HG03060 (cell line): ENCODE data around the gene ELK4.

Experiments
- ATAC-seq: cut with Tn5 transposase; IDR thresholded peaks from one replicate; pipeline ENCODE4 v1.9.1; 2021; ENCODE audit warnings: low read depth, moderate number of reproducible peaks; ENCODE audit not compliant: unreplicated experiment

The ELK4 gene

DNA sequence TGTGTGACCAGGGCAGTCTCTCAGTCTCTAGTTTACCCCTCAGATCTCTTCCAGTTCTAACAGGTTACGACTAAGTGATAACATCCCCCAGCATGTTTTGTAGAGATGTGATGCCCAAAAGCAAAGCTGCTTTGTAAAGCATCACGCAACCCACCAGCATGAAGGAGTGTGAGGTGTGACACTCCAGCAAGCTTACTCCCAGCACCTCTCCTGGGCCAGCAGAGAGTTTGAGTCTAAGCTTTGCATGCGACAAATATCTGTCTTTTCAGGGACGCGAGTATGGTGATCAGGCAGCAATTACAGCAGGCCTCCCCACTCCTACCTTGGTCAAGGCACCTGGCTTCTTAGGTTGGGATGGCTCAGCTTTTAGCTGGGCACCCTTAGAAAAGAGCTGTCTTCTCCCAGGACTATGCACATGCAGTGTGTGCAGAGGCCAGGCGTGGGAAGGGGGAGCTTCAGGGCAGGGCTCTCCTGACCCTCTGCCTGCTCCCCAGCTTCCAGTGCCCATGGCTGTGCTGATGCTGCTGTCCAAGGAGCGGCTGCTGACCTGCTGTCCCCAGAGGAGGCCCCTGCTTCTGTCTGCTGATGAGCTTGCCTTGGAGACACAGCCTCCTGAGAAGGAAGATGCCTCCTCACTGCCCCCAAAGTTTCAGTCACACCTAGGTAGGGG is 48.2 kb downstream of the ELK4 start:
- no peak for ATAC-seq

DNA sequence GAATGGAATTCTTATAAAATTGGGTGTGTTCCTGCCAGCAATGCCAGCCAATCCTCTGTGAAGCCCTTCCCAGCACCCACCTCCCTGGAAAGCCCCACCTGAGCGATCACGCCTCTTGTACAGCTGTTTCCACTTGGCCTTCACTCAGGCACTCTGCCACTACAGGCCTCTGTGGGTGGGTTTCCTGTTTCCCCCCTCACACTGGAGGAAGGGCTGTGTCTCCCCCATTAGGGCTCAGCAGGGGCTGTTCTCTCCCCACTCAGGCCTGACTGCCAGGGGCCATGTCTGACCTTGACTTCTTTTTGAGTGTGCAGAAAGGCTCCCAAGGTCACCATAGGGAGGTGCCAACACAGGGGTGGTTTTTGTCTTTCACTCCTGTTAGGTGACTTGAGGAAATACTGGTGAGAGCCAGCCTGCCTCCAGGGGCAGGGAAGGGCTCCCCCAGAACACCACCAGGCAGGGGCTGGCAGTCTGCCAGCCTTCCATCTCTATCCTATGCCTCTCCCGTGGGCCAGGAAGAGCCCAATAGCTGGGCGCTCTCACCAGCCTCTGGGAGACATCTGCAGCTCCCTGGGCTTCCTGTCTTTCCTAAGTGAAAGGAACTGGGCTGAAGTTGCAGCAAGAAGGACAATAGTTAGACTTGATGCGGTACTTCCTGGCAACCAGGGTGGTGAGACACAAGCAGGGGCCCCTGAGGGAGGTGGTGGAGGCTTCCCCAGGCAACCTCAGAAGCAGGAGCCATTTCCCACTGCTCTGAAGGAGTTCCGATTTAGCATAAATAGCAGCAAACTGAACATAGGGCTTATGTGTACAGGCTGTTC is 49.1 kb downstream of the ELK4 start:
- ATAC-seq: no peak

DNA sequence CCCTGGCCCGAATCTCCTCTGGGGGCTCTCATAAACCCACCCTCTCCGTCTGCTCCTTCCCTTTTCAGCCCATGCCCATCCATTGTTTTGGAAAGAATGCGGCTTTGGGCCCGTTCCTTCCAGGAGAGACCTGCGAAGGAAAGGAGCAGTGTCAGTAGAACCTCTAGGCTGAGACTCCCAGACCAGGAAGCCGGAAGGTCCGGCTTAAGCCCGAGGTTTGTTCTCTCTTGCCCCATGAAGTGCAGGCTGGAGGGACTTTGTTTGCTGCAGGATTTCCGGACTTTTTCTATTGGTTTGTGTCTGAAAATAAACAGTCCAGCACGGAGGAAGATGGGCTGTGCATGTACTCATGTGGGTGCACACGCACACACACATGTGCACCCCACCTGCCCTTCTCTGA is 49.8 kb downstream of the ELK4 start:
- ATAC-seq: no peak

DNA sequence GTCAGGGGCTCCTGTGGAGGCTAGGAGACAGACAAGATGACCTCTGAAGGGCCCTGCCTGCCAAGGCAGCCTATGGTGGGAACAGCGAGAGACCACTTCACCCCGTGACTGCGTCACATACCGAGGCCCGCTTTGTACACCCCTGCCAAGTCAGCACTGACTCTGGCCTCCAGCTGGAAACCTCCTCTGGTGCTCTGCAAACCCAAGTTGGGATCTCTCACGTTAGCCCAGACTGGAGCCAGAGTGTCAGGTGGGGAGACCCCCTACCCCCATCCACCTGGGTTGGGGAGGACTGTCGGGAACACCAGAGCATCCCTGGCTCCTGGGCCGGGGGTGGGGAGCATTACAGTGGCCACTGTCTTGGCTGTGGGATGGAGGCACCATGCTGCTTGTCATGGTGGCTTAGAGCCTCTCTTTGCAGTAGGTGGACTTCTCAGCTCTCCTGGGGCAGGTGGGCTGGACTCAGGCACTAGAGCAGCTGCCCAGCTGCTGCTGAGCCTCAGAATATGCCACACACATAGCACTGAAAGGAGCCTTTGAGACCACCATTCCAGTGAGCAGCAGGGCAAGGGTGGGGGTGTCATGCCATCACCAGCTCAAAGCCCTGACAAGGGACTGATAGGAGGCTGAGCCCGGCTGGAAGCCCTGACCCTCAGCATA is 50.4 kb downstream of the ELK4 start:
- ATAC-seq: no peak

DNA sequence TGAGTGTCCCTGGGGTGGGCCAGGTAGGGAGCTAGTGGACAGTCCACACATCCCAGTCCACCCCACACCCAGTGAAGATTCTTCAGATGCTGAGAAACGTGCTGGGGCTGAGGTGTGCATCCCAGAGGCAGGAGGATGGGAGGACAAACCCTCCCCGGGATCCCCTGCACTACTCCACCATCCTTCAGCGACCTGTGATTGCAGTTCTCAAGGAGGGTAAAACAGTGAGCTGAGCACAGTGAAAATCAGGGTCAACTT is 51.0 kb downstream of the ELK4 start:
- ATAC-seq: no peak

DNA sequence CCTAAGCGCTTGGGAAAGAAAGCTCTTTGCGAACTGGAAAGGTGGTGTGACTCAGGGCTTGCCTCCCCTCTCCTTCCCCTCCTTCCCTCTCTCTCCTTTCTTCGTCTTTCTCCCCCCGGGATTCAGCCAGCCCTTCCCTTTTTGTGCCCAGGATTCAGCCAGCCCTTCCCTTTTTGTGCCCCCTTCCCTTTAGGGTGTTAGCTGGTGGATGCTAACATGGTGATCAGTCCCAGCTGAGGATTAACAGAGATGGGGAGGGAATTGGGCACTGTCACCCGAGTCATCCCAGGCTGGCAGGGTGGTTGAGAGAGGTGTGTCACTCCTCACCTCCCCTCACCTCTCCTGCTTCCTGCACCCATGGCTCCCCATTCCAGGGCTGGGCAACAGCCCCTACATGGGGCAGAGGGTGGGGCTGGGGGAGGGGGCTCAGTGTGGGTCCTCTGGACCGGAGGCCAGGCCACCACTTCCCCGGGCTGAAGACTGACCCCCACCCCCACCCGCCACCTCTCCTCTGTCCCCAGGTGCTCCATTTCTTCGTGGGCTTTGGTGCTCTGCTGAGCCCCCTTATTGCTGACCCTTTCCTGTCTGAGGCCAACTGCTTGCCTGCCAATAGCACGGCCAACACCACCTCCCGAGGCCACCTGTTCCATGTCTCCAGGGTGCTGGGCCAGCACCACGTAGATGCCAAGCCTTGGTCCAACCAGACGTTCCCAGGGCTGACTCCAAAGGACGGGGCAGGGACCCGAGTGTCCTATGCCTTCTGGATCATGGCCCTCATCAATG is 51.5 kb downstream of the ELK4 start:
- no peak for ATAC-seq

DNA sequence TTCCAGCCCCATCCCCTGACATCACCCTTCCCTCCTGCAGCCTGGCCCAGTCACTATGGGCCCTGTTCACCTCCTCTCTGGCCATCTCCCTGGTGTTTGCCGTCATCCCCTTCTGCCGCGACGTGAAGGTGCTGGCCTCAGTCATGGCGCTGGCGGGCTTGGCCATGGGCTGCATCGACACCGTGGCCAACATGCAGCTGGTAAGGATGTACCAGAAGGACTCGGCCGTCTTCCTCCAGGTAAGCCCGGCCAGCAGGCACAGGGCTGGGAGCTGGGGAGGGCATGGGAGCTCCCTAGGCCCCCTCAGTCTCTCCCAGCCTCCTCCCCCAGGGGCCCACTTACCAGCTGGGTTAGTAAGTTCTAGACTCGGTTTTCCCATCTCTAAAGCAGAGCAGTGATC is 52.1 kb downstream of the ELK4 start:
- no peak for ATAC-seq

DNA sequence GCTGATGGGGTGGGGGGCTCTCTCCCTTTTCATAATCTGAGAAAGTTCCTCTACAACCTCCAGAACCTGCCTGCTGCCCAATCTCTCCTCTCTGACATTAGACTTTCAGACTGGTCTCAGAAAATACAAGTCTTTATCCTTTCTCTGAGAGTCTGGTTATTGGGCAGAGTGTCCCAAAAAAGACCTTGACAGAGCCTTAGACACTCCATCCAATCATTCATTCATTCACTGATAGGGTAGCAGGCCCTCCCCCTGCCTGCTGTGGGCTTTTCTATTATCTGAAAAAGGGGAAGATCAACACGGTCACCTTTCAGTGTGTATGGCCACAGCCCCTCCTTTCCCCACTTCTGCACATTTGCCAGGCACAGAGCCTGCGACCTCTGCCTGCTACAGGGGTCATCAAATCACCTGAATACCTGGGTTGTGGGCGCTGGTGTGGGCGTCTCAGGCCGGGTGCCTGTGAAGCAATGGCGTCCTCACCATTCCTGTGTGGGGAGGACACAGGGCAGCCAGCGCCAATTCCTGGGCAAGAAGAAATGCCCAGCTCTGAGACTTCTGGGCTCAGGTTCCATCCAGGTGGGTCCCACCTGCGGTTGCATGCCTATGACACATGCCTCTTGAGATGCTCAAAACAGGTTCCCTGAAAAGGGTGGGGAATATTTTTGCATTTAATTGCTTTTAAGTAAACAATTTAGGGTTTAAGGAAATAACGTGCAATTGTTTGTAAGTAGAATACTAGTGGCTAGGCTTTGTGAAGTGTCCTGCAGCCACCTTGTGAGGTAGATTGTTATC is 52.8 kb downstream of the ELK4 start:
- no peak for ATAC-seq

DNA sequence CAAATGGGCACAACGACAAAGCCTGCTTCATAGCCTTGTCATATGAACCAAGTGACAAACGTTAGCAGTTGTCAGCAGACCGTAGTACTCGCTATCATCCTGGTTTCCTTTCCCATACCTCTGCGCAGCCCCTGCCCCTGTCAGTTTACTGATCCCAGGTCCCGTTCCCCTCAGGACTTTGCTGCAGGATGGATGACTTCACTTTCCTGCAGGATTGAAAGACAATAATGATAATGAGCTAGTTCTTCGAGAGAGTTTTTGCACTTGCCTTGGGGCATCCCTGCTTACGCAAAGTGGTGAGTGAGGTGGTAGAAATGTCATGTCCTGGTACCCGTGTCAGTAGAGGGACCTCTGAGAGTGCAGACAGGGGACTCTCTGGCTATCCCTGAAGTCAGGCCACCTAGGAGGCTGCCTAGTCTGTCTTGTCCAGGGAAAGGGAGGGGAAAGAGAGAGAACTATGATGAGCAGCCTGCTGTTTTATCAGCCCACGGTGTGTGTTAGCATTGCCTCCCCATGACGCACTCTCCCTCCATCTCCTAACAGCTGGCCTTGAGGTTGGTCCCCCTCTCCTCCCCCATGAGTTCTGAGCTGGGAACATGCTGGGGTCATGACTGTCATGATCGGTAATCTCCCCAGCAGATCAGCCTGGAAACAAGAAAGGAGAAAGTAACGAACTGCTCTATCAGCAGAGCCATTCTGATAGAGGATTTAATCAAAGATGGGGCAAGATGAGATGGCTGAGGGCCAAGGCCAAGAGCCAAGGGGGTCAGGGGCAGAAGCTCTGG is 53.7 kb downstream of the ELK4 start:
- no peak for ATAC-seq

DNA sequence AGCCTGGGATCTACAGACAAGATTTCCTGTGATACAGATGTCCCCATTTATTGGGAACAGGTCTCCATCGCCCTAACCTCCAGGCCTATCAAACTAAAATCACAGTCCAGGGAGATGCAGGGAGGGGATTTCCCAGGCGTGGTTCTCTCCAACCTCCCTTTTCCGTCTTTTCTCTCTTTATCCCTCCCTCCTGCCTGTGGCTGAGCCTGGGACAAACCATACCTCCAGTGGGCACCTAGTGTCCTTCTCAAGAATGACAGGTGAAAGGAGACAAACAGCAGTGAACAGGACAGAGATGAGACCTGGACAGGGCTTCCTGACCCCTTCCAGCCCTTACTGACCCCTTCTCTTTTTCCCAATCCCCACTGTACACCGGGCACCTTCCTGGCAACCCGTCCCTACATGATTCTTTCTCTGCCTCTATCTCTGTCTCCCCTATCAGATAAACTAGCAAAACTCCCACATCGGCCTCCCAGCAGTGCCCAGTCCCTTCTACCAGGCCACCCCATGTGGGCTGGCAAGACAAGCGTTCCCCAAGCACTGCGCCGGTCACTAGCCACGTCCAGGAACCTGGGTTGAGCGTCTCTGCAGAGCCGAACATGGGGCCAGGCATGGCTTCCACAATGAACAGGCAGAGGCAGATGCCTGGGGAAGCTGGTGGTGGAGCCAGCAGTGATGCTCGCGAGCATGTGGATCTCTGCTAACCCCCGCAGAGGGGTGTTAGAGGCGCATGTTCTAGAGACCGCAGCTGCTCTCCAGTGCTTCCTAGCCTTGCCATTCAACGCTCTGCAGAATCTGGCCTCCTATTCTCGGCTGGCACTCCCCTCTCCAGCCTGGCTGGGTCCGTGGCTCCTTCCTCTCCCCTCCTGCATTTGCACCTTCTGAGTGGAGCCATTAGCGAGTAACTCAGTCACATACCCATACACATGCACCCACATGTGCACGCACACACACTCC is 54.7 kb downstream of the ELK4 start:
- no peak for ATAC-seq

DNA sequence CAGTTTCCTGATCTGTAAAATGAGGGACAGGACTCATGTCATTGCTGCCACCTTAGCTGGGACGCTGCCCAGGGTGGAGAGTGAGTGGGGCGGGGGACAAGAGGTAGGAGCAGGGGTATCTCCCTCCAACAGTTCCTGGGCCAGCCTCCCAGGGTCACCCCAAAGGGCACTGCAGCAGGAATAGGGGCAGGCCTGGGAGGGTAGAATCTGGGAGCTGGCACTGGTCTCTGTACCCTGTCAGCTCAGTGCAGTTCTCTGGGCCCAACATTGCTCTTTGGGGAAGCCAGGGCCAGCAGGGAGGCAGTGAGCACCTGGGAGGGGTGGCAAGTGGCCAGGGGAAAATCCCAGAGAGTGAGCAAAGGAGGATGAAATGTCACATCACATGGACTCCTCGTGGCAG is 55.8 kb downstream of the ELK4 start:
- ATAC-seq: no peak

DNA sequence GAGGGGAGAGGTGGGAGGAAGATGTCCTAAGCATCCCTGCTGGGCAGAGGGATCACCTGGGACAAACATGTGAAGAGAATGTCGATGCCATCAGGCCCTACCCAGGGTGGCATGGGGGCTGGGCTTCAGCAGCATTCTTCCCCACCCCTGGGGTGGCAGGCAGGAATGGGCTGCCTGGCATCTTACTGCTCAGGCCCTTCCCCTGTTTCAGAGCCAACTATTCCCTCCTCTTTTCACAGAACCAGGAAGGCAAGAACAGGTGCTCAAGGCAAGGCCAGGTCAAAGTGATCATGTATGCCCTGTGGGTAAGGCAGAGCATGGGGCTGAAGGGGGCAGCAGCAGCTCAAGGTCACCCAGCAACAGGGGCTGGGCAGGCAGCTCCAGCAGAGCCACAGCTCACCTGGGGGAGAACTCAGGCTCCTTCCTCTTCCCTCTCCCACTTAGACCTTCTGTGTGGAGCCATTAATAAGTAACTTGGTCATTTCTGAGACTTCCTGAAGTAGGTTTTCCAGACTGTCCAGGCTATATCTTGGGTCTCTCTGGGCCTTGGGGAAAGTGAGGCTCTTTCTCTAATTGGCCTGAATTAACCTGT is 56.4 kb downstream of the ELK4 start:
- no peak for ATAC-seq

DNA sequence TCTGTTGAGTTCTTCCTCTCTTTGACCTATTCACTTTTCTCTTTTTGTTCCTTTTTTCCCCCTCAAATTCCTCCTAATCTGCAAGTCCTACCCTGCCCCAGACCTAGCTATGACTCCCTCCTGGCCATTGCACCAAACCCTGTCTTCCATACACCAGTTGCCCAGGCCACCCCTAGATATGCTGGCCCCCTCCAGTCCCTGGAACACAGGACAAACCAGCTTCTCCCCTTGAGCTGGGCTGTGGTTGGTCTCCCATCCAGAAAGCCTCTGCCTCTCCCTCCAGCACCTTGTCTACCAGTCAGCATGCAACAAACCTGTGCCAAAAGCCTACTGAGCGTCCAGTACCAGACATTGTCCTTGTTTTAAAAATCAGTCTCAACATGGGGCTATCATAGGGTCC is 59.4 kb downstream of the ELK4 start:
- ATAC-seq: no peak

DNA sequence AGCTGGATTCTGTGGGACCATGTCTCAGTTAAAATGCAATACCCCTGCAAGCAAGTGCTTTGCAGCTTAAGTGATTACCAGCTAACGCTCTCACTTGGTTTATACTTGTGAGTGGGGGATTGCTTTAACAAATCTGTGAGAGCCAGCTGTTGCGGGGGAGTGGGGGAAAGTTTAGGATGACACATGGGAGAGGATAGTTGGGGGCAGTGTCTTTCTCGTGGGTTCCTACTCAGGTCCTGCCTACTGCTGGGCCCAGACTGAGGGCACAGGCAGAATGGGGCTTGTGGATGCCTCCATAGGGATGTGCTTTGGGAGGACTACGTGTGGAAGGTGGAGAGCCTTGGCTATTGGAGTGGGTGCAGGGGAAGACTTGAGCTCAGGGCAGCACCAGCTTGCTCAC is 60.1 kb downstream of the ELK4 start:
- ATAC-seq: no peak

DNA sequence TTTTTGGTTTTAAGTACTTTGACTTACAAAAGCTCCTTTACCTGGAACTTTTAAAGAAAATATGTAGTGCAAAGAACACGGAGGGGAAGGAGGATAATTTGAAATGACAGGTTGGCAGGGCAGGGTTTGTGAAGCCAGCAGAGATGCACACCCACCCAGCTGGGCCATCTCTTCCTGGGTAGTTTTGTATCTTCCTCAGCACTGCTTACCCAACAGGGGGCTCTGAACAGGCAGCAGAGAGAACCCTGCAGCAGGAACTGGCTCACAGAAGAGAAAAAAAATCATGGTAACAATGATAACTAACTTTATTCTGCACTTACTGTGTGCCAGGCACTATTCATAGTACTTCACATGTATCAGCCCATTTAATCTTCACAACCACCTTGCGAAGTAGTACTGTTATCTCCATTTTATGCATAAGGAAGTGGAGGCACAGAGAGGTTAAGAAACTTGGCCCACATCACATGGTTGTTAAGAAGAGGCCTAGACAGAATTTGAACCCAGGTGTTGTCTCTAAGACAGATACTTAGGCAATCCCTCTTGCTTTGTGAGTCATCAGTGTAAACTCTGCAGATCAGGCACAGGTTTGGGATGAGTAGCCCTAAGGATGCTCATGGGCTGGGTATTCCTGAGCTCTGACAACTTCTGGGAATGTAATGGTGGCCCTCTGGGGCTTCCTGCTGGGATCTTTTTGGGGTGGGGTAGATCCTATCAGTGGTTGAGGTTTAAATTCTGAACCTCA is 60.8 kb downstream of the ELK4 start:
- no peak for ATAC-seq

DNA sequence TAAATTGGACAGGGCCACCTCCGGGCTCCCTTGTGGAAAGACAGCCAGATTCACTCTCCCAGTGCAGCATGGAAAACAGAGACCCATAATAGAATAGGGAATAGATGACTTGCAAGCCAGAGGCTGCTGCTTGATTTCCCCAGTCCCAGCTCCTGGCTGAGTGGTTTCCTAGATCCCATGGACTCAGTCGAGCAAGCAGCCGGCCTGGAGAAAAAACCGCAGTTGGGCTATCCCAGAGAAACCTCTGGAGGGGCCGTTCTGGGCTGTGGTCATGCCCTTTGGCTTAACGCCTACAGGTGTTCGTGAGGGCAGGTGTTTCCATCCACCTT is 61.7 kb downstream of the ELK4 start:
- no peak for ATAC-seq

DNA sequence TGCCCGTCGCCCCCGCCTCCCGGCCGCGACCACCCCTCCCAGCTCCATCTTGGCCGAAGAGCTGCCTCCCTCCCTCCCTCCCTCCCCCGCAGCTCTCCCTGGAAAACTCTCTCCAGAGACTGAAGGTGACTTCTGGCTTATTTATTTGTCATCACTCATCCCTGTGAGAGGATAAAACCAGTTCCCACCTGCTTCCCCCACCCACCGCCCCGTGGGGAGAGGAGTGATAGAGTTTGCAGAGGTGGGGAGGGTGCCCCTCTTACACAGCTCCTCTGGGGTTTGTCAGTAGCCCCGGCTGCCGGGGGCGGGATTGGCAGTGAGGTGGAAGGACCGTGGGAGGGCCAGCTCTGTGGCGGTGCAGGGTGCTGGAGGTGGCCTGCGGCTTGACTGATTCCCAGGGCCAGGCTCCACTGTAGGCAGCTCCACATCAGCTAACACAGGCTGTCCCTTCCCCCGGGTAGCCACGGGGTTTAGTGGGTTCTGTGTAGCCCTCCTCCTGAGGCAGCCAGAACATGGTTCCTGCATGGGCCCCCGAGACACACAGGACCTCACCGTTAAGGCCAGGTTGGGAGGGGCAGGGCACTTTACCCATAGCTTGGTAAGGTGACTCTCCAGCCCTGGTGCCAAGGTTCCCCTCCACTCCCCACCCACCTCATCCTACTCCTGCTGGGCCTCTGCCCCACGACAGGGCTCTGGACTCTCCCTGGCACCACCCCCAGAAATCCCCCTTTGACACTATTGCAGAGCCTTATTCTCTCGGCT is 62.2 kb downstream of the ELK4 start:
- ATAC-seq: no peak
